HepG2 (cell line): ENCODE results near the gene STAT4. TPM values are rescaled to one million over a fixed set of nuclear protein-coding genes. Genes with fewer than 3 reads are reported as not detected.

Source experiments
- ATAC-seq: fragments of 200-7000 bp; cut with Tn5 transposase; 3 replicates; pipeline ENCODE4 v1.9.1; 2020; ENCODE audit warnings: mild to moderate bottlenecking, moderate library complexity
- BruUV-seq: library from RNA; stranded (reverse); fragments of 400-500 nt; replicated peaks from 2 replicates; lab custom pipeline; 2021; lab: Mats Ljungman, UMichigan
- CTCF ChIA-PET: fragments of 300-600 bp; formaldehyde crosslinking; extraction: SDS; loops from one replicate; lab custom pipeline; 2021; ENCODE audit warnings: low total read pairs, inconsistent platforms, low intra/inter-chr PET ratio; lab: Yijun Ruan, JAX
- POLR2A ChIA-PET: fragments of 350-600 bp; sonication (Branson Sonifier 250); formaldehyde crosslinking; loops from one replicate; lab custom pipeline; 2020; ENCODE audit warnings: antibody characterized with exemption, inconsistent platforms; lab: Yijun Ruan, JAX
- DNase-seq: peaks from one replicate; pipeline ENCODE4 v3.0.0-alpha.2; 2015; ENCODE audit warnings: low spot score
- FAIRE-seq: peaks from 3 replicates; lab custom pipeline; 2011; peaks lifted over from hg19 to GRCh38; lab: Jason Lieb, UNC
- H2AFZ ChIP-seq: one replicate; pipeline ENCODE4 v1.6.1; 2011; ENCODE audit warnings: low read length, inconsistent platforms
- H3K27ac ChIP-seq: fragments of 300-600 bp; 3 replicates; pipeline ENCODE4 v1.8.0; 2011; ENCODE audit warnings: mixed run types, mild to moderate bottlenecking, mixed read lengths, low read length, inconsistent platforms; ENCODE audit not compliant: insufficient read depth; ENCODE audit errors: extremely low read length
- H3K27me3 ChIP-seq, 2 experiments: fragments of 200-600 bp in 1 of 2; 2 replicates in 1 of 2; 3 replicates in 1 of 2; pipeline versions ENCODE4 v1.6.0 to v1.8.0; 2011; ENCODE audit warnings: low read length in 2 of 2, mild to moderate bottlenecking in 2 of 2, moderate library complexity in 2 of 2, inconsistent platforms in 1 of 2; ENCODE audit not compliant: insufficient read depth in 2 of 2, control insufficient read depth in 1 of 2
- H3K36me3 ChIP-seq, 2 experiments: fragments of 200-600 bp in 1 of 2; replicated peaks in 1 of 2; 2 replicates in 1 of 2; 3 replicates in 1 of 2; pipeline versions ENCODE4 v1.5.1 to v1.8.0; 2011; ENCODE audit warnings: low read length in 2 of 2, inconsistent platforms in 1 of 2; ENCODE audit not compliant: insufficient read depth in 2 of 2, control insufficient read depth in 1 of 2
- H3K4me1 ChIP-seq: 2 replicates; pipeline ENCODE4 v1.5.1; 2012; ENCODE audit warnings: low read length, inconsistent platforms; ENCODE audit not compliant: insufficient read depth
- H3K4me2 ChIP-seq: 2 replicates; pipeline ENCODE4 v1.6.0; 2011; ENCODE audit warnings: low read depth, low read length, inconsistent platforms
- H3K4me3 ChIP-seq, 3 experiments: fragments of 200-600 bp in 1 of 3; sonication (generic), shearing (Covaris generic) in 1 of 3; replicated peaks in 1 of 3; 2 replicates each; pipeline ENCODE4 v1.5.1; 2011 to 2016; ENCODE audit warnings: low read length in 3 of 3, inconsistent platforms in 2 of 3, low read depth in 2 of 3, mild to moderate bottlenecking in 2 of 3, control low read depth in 1 of 3, mixed read lengths in 1 of 3; ENCODE audit not compliant: insufficient read depth in 1 of 3
- H3K79me2 ChIP-seq: one replicate; pipeline ENCODE4 v1.6.1; 2011; ENCODE audit warnings: low read length, inconsistent platforms; ENCODE audit not compliant: insufficient read depth
- H3K9ac ChIP-seq: 2 replicates; pipeline ENCODE4 v1.6.0; 2011; ENCODE audit warnings: mild to moderate bottlenecking, low read depth, low read length, inconsistent platforms; ENCODE audit not compliant: insufficient read depth
- H3K9me3 ChIP-seq: 2 replicates; pipeline ENCODE4 v1.5.1; 2012; ENCODE audit warnings: mild to moderate bottlenecking, low read length
- H4K20me1 ChIP-seq: 2 replicates; pipeline ENCODE4 v1.6.0; 2011; ENCODE audit warnings: inconsistent platforms, mild to moderate bottlenecking, low read length, moderate library complexity; ENCODE audit not compliant: insufficient read depth
- CENPT ChIP-seq: sonication (generic); formaldehyde crosslinking; IDR thresholded peaks from 2 replicates; pipeline ENCODE4 v1.8.0; 2022; ENCODE audit warnings: low read depth, mild to moderate bottlenecking, moderate library complexity, missing genetic modification reagents
- EEA1 ChIP-seq: sonication (generic); formaldehyde crosslinking; IDR thresholded peaks from 2 replicates; pipeline ENCODE4 v1.5.1; 2020; ENCODE audit warnings: mild to moderate bottlenecking, missing genetic modification reagents, borderline replicate concordance
- ESRRA ChIP-seq: sonication (generic); formaldehyde crosslinking; IDR thresholded peaks from 2 replicates; pipeline ENCODE4 v1.5.1; 2020; ENCODE audit warnings: mild to moderate bottlenecking, low read depth, missing genetic modification reagents
- GZF1 ChIP-seq: sonication (generic); formaldehyde crosslinking; IDR thresholded peaks from 2 replicates; pipeline ENCODE4 v1.5.1; 2020; ENCODE audit warnings: mild to moderate bottlenecking, missing genetic modification reagents
- MAFF ChIP-seq: IDR thresholded peaks from 2 replicates; pipeline ENCODE4 v1.6.1; 2011; ENCODE audit warnings: low read depth, low read length, improper control_type of control experiment
- RBFOX2 ChIP-seq: fragments of 200-400 bp; formaldehyde crosslinking; IDR thresholded peaks from 2 replicates; pipeline ENCODE4 v1.6.1; 2017; ENCODE audit warnings: low read depth, mild to moderate bottlenecking, low read length
- TARDBP ChIP-seq: sonication (generic); formaldehyde crosslinking; IDR thresholded peaks from 2 replicates; pipeline ENCODE4 v1.8.0; 2022; ENCODE audit warnings: mild to moderate bottlenecking, missing genetic modification reagents
- ZBTB20 ChIP-seq: sonication (generic); formaldehyde crosslinking; IDR thresholded peaks from 2 replicates; pipeline ENCODE4 v1.8.1; 2023; ENCODE audit warnings: missing genetic modification reagents, low read depth, mild to moderate bottlenecking, borderline replicate concordance
- ZNF143 ChIP-seq: sonication (generic); formaldehyde crosslinking; IDR thresholded peaks from 2 replicates; pipeline ENCODE4 v1.4.0; 2020; ENCODE audit warnings: missing genetic modification reagents
- WGBS: methylation state at CpG from one replicate; pipeline ENCODE4 v1.1.6; 2017; ENCODE audit warnings: low lambda C conversion rate; 5-methylcytosine and 5-hydroxymethylcytosine counted together
- in situ Hi-C: cut with HindIII; loops from 2 replicates; pipeline ENCODE4 v1.10.0; 2017; ENCODE audit warnings: low pct_unique_long_range_greater_than_20kb; ENCODE audit not compliant: extremely low pct_ligation_motif_present
- intact Hi-C: fragments of 100-400 bp; cut with micrococcal nuclease; formaldehyde crosslinking; loops from one replicate; pipeline ENCODE4 v1.10.0; 2022; ENCODE audit not compliant: unreplicated experiment
- polyA plus RNA-seq, 8 experiments: library from polyadenylated mRNA; depleted of rRNA in 3 of 8; stranded (reverse) in 7 of 8; unstranded in 1 of 8; fragments of >200 nt; fragmentation: Illumina TruSeq in 4 of 8; extraction: Trizol in 4 of 8; gene quantifications; 2 replicates each; pipeline versions ENCODE4 v1.2.1 to v1.2.3, GENCODE V29; 2011 to 2016; ENCODE audit warnings: low read depth in 4 of 8, missing spikeins in 1 of 8, mixed read lengths in 1 of 8; ENCODE audit not compliant: insufficient read depth in 1 of 8
- total RNA-seq, 5 experiments: library from RNA; depleted of rRNA; stranded (reverse); fragments of >200 nt; fragmentation: Illumina TruSeq; extraction: Trizol; gene quantifications; 2 replicates each; pipeline ENCODE4 v1.2.3, GENCODE V29; 2016; ENCODE audit warnings: low read depth in 1 of 5

The STAT4 gene
- total and polyA plus RNA-seq, 2 of the 13 experiments (the other 11 are each of a cell fraction or from before 2014, with no cell fraction given): 0.37 TPM; not detected in 1

DNA sequence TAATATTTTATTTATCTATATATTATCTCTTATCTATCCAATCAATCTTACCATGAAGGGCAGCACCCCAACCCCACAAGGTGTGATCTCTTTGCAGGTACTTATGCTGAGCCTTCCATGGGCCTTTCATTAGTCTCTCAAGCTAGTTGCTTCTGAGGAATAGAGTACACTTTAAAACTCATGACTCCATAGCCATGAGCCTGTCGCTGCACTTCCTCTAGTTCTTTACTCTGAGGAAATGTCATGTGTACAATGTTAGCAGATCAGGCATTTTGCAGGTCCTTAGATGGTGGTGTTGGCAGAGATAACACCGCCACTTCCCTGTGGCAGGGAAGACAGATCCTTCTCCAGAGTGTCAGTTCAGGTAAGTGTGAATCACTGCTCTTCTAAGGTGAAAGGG is 29.5 kb upstream of the STAT4 start:
- Histone ChIP-seq H3K4me1 (no peaks in the 10 kb centered on the region), H3K79me2 (no peaks in the 10 kb centered on the region), H4K20me1 (no peaks in the 10 kb centered on the region), H3K9me3 (no peaks in the 10 kb centered on the region), H3K4me2 (no peak overlapping the region), H3K36me3 (no peaks in the 10 kb centered on the region), H3K27ac (no peak overlapping the region), H3K9ac (no peak overlapping the region), H3K27me3 (no peaks in the 10 kb centered on the region), H2AFZ (no peak overlapping the region), H3K4me3 (no peak overlapping the region)
- ChIA-PET POLR2A (no interaction called here), CTCF (no interaction called here)
- FAIRE-seq (no peak), ATAC-seq (no peak), DNase-seq (no peak)
- intact Hi-C loops: no loop called here
- in situ Hi-C loops: no loop called here
- WGBS: 74% methylated on average over 2 of the region's 2 CpGs
- no peak for TF ChIP-seq RBFOX2
- TF ChIP-seq TARDBP (CRISPR knock-in tag): no peak
- TF ChIP-seq ZBTB20 (CRISPR knock-in tag): no peak
- no peak for TF ChIP-seq CENPT
- TF ChIP-seq EEA1 (CRISPR knock-in tag): no peak
- TF ChIP-seq GZF1 (CRISPR knock-in tag): no peak
- TF ChIP-seq MAFF: no peak
- TF ChIP-seq ZNF143 (CRISPR knock-in tag): no peak
- BruUV-seq: no TSS peak

DNA sequence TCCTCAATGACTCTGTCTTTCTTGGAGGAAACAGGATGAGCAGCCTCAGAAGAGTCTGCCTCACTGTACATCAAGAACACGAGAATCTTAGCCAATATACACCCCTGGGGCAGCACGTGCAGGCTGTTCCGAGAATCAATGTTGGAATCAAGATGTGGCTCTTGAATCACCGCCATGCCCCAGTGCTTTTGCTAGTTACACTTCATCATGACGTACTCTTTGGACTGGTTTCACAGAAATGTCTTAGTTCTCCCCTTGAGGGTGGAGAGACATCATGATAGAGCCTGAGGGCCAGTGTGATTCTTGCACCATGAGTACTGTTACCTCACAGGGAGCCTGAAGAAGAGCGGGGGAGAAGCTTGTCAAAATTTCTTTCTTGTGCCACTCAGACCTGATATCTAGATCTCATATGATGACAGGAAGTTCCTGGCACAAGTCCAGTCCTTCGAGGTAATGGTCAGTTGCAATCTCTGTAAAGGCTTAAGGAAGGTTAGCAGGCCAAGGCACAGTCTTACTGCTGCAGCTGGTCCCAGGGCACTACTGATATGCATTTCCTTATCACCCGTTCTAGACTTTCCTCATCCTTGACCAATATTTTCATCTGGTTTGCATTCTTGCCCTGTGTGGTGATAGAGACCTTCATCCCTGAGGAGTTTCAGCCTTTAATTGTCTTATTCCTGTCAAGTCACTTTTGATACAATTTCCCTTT is 28.2 kb upstream of the STAT4 start:
- WGBS: 47% methylated on average over 8 of the region's 8 CpGs
- Histone ChIP-seq H3K27ac (no peak overlapping the region), H3K4me3 (no peak overlapping the region), H3K4me1 (no peaks in the 10 kb centered on the region), H3K36me3 (no peaks in the 10 kb centered on the region), H4K20me1 (no peaks in the 10 kb centered on the region), H3K27me3 (no peaks in the 10 kb centered on the region), H3K79me2 (no peaks in the 10 kb centered on the region), H3K9ac (no peak overlapping the region), H3K9me3 (no peaks in the 10 kb centered on the region), H2AFZ (no peak overlapping the region), H3K4me2 (no peak overlapping the region)
- FAIRE-seq (no peak), DNase-seq (no peak), ATAC-seq (no peak)
- in situ Hi-C loops (no loop called here), intact Hi-C loops (no loop called here)
- POLR2A ChIA-PET: no interaction called here
- CTCF ChIA-PET: no interaction called here
- BruUV-seq: no TSS peak
- no peak for TF ChIP-seq ESRRA (CRISPR knock-in tag)
- no peak for TF ChIP-seq ZNF143 (CRISPR knock-in tag)
